Colon (tissue), 2 donors: Measurements from ENCODE around the gene ZNF141.
A peak's percentile ranks its signal among the peaks of the same experiment; 100 is the strongest.
"Not testable (repeated sequence)": the region's sequence is repeated elsewhere in the genome, so short reads cannot be mapped to it uniquely, and the experiment has no call there.

Source experiments
- FAIRE-seq: peaks from 2 replicates; lab custom pipeline; 2012; peaks lifted over from hg19 to GRCh38; lab: Jason Lieb, UNC
- donor health status: control.
- donor health status: control.

ZNF141 gene

GRCh38 chr4:337143-337931 is at the start of gene ZNF141:
TSS of gene ZNF141 (plus strand) at chr4:337814. CDS start at chr4:337984, 170 bp downstream.
- FAIRE-seq = peak; percentile 96

- no peak for FAIRE-seq
Observed at GRCh38 chr4:288891-289290, 48.7 kb upstream of the ZNF141 start.

DNA sequence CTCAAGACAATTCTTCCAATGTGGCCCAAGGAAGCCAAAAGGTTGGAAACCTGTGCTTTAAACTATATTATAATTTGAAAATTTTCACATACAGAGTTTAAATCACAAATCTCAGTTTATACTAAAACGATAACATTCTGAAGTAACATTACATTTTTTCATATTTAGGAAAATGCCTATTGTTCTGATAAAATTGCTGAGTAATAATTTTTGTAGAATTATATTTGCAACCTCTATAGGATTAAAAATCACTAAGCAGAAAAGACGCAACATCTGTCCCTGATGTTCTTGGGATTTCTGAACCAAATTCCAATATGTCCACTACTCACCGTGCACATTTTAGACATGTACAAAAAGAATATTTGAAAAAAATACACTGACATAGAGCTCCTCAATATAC is 42.9 kb upstream of the ZNF141 start:
- peak; percentile 24 for FAIRE-seq

- no peak for FAIRE-seq
Observed at GRCh38 chr4:302381-302780, 35.2 kb upstream of the ZNF141 start.

DNA sequence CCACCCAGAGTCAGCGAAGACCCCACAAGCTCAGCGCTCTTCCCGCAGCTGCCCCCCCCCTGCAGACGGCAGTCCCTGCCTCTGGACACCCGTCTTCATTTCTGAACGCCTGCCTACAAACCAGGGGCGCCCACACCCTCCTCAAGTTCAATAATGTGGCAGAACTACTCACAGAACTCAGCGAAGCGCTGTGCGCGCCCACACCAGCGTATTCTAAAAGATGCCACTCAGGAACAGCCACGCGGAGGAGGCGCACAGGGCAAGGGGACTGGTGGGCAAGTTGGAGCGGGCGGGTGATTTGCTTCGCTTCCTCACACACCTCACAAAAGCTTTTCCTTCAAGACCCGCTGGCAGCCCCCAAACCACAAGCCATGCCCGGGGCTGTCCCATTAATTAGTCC is 33.1 kb upstream of the ZNF141 start:
- FAIRE-seq = not testable (repeated sequence)

DNA sequence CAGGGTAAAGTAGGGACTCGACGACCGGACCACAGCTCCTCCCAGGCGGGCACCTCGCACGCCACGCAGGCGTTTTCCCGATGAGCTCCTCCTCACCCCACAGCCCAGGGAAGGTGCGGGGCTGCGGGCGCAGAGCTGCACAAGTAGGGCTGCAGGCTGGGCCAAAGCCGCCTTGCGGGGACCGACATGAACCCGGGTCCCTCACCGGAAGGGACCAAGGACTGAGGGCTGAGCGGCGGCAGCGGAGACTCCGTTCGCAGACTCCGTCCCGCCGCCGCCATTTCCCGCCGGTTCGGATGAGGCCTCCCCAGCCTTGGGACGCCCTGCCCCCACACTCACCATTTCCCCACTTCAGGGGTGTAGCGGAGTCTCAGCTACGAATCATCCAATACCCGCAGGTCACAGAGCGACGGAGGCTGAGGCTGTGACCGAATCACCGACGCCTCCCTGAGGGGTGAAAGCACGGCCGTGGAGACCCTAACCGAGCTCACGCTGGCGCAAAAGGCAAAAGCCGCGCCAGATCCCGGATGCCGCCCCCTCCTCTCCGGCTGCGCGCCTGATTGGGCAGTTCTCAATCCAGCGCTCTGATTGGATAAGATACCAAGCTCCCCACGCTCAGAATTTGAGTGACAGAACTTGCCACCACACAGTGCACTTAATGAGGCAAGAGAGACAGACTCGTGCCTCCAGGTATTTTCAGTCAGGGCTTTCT is 32.5 kb upstream of the ZNF141 start, which contains the start of gene ZNF732:
TSS of gene ZNF732 (minus strand) at position 506 of the 712 bp plus-strand sequence. CDS start at position 342, 164 bp downstream.
- no peak for FAIRE-seq

- no peak for FAIRE-seq
Observed at GRCh38 chr4:306551-306961, 31.1 kb upstream of the ZNF141 start.

DNA sequence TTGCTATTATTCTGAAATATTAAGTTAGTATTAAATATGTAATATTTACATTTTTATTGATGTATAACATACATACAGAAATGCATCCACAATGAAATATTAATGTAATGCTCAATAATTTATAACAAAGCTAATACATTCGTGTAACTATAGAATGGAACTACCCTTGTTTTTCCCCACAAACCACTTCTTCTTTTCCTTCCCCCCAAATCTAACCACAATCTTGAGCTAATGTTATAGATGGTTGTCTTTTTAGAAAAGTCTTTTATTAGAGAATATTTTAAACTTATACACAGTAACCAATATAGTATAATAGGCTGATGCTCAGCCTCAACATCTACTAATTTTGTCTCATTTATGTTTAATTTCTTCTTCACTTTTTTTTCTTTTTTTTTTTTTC is 27.8 kb upstream of the ZNF141 start:
- FAIRE-seq = no peak

DNA sequence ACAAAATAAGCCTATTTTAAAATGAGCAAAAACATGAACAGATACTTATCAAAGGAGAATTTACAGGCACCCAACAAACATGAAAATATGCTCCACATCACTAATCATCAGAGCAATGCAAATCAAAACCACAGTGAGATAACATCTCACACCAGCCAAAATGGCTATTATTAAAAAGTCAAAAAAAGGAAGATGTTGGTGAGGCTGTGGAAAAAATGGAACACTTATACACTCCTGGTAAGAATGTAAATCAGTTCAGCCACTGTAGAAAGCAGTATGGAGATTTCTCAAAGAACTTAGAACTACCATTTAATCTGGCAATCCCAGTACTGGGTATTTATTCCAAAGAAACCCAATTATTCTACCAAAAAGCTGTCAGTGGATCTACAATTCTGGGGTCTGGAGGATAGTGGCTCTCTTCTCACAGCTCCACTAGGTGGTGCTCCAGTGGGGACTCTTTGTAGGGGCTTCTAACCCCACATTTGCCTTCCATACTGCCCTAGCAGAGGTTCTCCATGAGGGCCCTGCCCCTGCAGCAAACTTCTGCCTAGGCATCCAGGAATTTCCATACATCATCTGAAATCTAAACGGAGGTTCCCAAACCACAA is 23.2 kb upstream of the ZNF141 start:
- no peak for FAIRE-seq

DNA sequence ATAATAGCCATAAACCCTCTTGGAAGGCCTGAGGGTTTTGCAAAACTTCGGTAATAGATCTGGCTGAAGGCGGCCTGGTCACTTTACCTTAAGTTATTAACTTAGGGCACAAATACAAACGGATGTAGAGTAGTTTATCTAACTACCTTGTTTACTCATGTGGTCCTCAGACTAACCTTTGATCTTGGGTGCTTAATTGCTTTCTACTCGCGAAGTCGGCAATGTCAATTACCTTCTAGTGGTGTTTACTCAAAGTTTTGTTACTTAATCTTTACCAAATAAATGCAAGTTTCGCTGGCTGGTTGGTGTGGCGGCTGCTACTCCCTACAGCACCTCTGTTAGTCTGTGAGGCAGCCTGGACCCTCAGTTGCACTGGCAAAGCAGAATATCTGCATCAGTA is 8.9 kb upstream of the ZNF141 start:
- no peak for FAIRE-seq

GRCh38 chr4:335515-335914 is 2.1 kb upstream of the ZNF141 start:
- no peak for FAIRE-seq

GRCh38 chr4:336099-336892 is 1.3 kb upstream of the ZNF141 start:
- FAIRE-seq = no peak

- FAIRE-seq = no peak
Observed at GRCh38 chr4:336893-337142, 796 bp upstream of the ZNF141 start.

- no peak for FAIRE-seq
Observed at GRCh38 chr4:337932-338758, 531 bp downstream of the ZNF141 start.

GRCh38 chr4:338759-339097 is 1.1 kb downstream of the ZNF141 start:
- no peak for FAIRE-seq

DNA sequence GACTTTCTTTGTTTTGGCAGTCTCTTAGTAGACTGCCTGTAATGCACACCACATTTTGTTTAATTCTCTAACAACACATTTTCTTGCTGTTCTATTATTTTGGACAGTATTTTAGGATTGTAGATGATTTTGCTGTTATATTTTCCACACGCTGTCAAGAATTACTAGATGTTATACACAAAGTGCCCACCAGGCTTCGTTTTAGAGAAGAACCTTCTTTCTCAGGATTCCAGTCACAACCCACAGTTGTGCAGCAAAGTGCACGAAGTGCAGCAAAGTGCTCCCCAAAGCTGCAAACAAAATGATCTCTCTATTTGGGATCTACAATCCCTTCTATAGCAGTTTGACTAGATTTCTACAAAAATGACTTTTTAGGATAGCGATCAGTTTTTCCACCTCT is 2.4 kb downstream of the ZNF141 start:
- no peak for FAIRE-seq

DNA sequence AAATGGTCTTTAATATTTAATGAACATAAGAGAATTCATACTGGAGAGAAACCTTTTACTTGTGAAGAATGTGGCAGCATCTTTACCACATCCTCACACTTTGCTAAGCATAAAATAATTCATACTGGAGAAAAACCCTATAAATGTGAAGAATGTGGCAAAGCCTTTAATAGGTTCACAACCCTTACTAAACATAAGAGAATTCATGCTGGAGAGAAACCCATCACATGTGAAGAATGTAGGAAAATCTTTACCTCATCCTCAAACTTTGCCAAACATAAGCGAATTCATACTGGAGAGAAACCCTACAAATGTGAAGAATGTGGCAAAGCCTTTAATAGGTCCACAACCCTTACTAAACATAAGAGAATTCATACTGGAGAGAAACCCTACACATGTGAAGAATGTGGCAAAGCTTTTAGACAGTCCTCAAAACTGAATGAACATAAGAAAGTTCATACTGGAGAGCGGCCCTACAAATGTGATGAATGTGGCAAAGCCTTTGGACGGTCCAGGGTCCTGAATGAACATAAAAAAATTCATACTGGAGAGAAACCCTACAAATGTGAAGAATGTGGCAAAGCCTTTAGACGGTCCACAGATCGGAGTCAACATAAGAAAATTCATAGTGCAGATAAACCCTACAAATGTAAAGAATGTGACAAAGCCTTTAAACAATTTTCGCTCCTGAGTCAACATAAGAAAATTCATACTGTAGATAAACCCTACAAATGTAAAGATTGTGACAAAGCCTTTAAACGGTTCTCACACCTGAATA is 35.6 kb downstream of the ZNF141 start:
- FAIRE-seq = no peak

DNA sequence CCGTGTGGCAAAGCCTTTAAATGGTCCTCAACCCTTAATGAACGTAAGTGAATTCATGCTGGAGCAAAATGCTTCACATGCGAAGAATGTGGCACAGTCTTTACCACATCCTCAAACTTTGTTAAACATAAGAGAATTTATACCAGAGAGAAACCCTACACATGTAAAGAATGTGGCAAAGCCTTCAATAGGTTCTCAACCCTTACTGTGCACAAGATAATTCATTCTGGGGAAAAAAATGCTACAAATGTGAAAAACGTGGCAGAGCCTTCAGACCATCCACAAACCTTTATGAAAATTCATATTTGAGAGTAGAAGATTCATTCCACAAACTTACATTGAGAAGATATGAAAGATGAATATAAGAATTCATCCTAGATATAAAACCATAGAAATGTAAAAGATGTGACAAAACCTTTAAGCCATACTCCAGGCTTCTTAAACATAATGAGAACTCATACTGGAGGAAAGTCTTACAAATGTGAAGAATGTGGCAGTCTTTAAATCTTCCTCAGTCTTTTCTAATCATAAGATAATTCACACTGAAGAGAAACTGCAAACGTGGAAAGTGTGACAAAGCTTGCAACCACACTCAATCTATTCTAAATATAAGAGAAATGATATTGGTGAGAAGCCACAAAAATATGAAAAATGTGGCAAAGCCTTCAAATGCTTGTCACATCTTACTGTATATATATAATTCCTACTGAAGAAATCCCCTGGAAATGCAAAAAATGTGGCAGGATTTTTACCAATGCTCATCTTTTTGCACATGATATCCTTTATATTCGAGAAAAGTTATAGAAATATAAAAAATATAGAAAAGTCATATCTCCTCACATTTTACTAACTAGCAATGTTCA is 36.9 kb downstream of the ZNF141 start:
- FAIRE-seq = no peak

- FAIRE-seq = no peak
Observed at GRCh38 chr4:384311-385010, 46.8 kb downstream of the ZNF141 start.
